Measurements from ENCODE around the gene ALAD. TPM values are rescaled to one million over a fixed set of nuclear protein-coding genes. Genes with fewer than 3 reads are reported as not detected.
A peak's percentile ranks its signal among the peaks of the same experiment; 100 is the strongest.

ALAD gene
- total RNA-seq, 6 experiments from 2014 or later = 27.8 to 31.0 (median 30.3) TPM

GRCh38 chr9:113343732-113344231, 57.3 kb downstream of the ALAD start:
- peaks cover 10% of the 10 kb centered on the region for H3K4me1 Mint-ChIP-seq (ENCODE audit: low read depth)
- H3K4me3 Mint-ChIP-seq = no peak overlapping the region
- no peaks in the 10 kb centered on the region for H3K36me3 Mint-ChIP-seq (ENCODE audit: low read depth)
- no peak overlapping the region for H3K27ac Mint-ChIP-seq
- no peak for TF ChIP-seq CTCF (IDR thresholded peaks at IDR 0.05)
- no peaks in the 10 kb centered on the region for H3K9me3 Mint-ChIP-seq
- H3K27me3 Mint-ChIP-seq (ENCODE audit: insufficient read depth) = peaks cover 15% of the 10 kb centered on the region
- peak; percentile 58 for DNase-seq

- no peaks in the 10 kb centered on the region for H3K9me3 Mint-ChIP-seq
- no peak for TF ChIP-seq CTCF (IDR thresholded peaks at IDR 0.05)
- H3K36me3 Mint-ChIP-seq (ENCODE audit: low read depth) = no peaks in the 10 kb centered on the region
- no peak overlapping the region for H3K27ac Mint-ChIP-seq
- DNase-seq = no peak
- no peak overlapping the region for H3K4me3 Mint-ChIP-seq
- peaks cover 2% of the 10 kb centered on the region for H3K27me3 Mint-ChIP-seq (ENCODE audit: insufficient read depth)
- peaks cover 10% of the 10 kb centered on the region for H3K4me1 Mint-ChIP-seq (ENCODE audit: low read depth)
These were observed 59.2 kb downstream of the ALAD start for GRCh38 chr9:113341712-113342410.

- H3K27ac Mint-ChIP-seq = peak within 1 kb of the TSS; percentile 87
- H3K9me3 Mint-ChIP-seq = no peaks in the 10 kb centered on the region
- peaks cover 10% of the 10 kb centered on the region for H3K4me1 Mint-ChIP-seq (ENCODE audit: low read depth)
- H3K36me3 Mint-ChIP-seq (ENCODE audit: low read depth) = no peaks in the 10 kb centered on the region
- peak; percentile 70 for DNase-seq
- no peak for TF ChIP-seq CTCF (IDR thresholded peaks at IDR 0.05)
- peak within 1 kb of the TSS; percentile 86 for H3K4me3 Mint-ChIP-seq
- H3K27me3 Mint-ChIP-seq (ENCODE audit: insufficient read depth) = peaks cover under 1% of the 10 kb centered on the region
These were observed 60.9 kb downstream of the ALAD start, which contains the start of gene WDR31 for GRCh38 chr9:113340011-113340699. WDR31 (minus strand) TSS chr9:113340275; CDS start chr9:113332022, 8,253 bp downstream.

GRCh38 chr9:113337714-113338113, 63.4 kb downstream of the ALAD start:
- Mint-ChIP-seq H3K27ac (no peak overlapping the region), H3K9me3 (no peaks in the 10 kb centered on the region), H3K36me3 (ENCODE audit: low read depth) (no peaks in the 10 kb centered on the region), H3K27me3 (ENCODE audit: insufficient read depth) (no peaks in the 10 kb centered on the region; the same call in none of the 2 replicates), H3K4me3 (no peak overlapping the region), H3K4me1 (ENCODE audit: low read depth) (peaks cover 10% of the 10 kb centered on the region)
- no peak for DNase-seq
- TF ChIP-seq CTCF (IDR thresholded peaks at IDR 0.05) = no peak

Other genes starting within 250 kb of the ALAD start
- gene FKBP15, start 180.0 kb downstream of the ALAD start, total RNA-seq (2021; fragmentation: NEBNext Ultra II Directional; extraction: Animal tissue kit (Norgen Biotek cat#: 25700)) = 10 to 100 TPM; 25.2 to 29.8 (median 28.0) TPM
- gene SLC31A1, start 179.7 kb downstream of the ALAD start, total RNA-seq (2021; fragmentation: NEBNext Ultra II Directional; extraction: Animal tissue kit (Norgen Biotek cat#: 25700)) = 10 to 100 TPM; 31.8 to 39.6 (median 36.7) TPM
- 10 to 100 TPM; 27.9 to 37.3 (median 32.9) TPM for gene CDC26, start 125.7 kb downstream of the ALAD start, total RNA-seq (2021; fragmentation: NEBNext Ultra II Directional; extraction: Animal tissue kit (Norgen Biotek cat#: 25700))
- 10 to 100 TPM; 24.5 to 32.8 (median 29.4) TPM for gene PRPF4, start 125.6 kb downstream of the ALAD start, total RNA-seq (2021; fragmentation: NEBNext Ultra II Directional; extraction: Animal tissue kit (Norgen Biotek cat#: 25700))
- gene RNF183, start 97.9 kb downstream of the ALAD start, total RNA-seq (2021; fragmentation: NEBNext Ultra II Directional; extraction: Animal tissue kit (Norgen Biotek cat#: 25700)) = not detected
- 1 to 10 TPM in 4 of 6 experiments, under 1 TPM in 2; 0.84 to 1.6 (median 1.0) TPM for gene WDR31, start 61.0 kb downstream of the ALAD start, total RNA-seq (2021; fragmentation: NEBNext Ultra II Directional; extraction: Animal tissue kit (Norgen Biotek cat#: 25700))
- gene BSPRY, start 51.7 kb downstream of the ALAD start, total RNA-seq (2021; fragmentation: NEBNext Ultra II Directional; extraction: Animal tissue kit (Norgen Biotek cat#: 25700)) = not detected
- 1 to 10 TPM; 3.3 to 4.8 (median 3.8) TPM for gene HDHD3, start 24.3 kb downstream of the ALAD start, total RNA-seq (2021; fragmentation: NEBNext Ultra II Directional; extraction: Animal tissue kit (Norgen Biotek cat#: 25700))
- 10 to 100 TPM; 33.7 to 43.9 (median 37.9) TPM for gene POLE3, start 9.4 kb upstream of the ALAD start, total RNA-seq (2021; fragmentation: NEBNext Ultra II Directional; extraction: Animal tissue kit (Norgen Biotek cat#: 25700))
- under 1 TPM; 0.27 to 0.73 (median 0.38) TPM for gene C9orf43, start 9.5 kb upstream of the ALAD start, total RNA-seq (2021; fragmentation: NEBNext Ultra II Directional; extraction: Animal tissue kit (Norgen Biotek cat#: 25700))
- gene RGS3, start 62.4 kb upstream of the ALAD start, total RNA-seq (2021; fragmentation: NEBNext Ultra II Directional; extraction: Animal tissue kit (Norgen Biotek cat#: 25700)) = 10 to 100 TPM; 49.7 to 57.0 (median 52.5) TPM